ENCODE measurements around the gene CLEC16A.
"Not testable (repeated sequence)": the region's sequence is repeated elsewhere in the genome, so short reads cannot be mapped to it uniquely, and the experiment has no call there.

Gene CLEC16A

DNA sequence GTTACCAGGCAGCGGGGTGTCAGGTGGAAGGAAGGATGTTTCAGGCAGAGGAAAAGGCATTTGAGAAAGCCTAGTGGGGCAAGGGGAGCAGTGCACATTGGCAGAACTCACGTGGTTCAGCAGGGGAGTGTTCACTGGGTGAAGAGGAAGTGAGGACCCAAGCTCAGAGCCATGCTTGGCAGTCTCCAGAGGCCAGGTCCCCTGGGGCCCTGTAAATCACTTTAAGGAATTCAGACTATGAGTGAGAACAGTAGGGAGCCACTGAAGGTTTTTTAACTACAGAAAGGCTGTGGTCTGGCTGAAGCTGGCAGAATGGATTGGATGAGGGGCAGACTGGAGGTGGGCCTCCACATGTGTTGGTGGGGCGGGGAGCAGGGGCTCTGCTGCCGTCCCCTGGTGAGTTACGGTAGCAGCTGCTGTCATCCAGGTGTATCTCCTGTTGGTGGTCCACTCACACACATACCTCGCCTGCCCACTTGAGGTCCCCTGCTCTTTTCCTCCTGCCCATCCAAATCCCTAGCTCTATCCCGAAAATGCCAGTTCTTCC is 5.1 kb downstream of the CLEC16A start:
- in situ Hi-C loops (cut with HindIII; ENCODE audit: low pct_unique_long_range_greater_than_20kb, low sequenced_read_pairs): no loop called here
- no peak for TF ChIP-seq JUND (IDR thresholded peaks at IDR 0.05; ENCODE audit: low read depth)
- peak in 1 of 2 experiments; percentile 26 for DNase-seq (ENCODE audit: low read depth in 1 of 2, low spot score in 1 of 2)

DNA sequence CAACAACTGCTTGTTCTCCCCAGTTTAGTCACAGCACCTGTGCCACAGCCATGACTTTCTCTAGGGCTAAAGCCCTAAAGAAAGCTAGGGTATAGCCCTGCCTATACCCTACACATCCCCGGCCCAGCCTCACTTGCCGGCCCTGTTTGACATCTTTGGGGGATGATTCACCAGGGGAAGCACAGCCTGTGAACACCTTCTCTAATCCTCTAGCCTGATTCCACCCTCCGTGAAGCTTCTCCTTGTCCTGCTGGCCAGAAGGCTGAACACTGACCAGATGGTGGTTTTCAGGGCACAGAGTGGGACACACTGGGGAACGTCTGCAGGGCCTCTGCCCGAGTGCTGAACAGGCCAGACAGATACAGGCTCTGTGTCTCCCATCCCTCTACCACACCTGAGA is 6.0 kb downstream of the CLEC16A start:
- in situ Hi-C loops (cut with HindIII; ENCODE audit: low pct_unique_long_range_greater_than_20kb, low sequenced_read_pairs): no loop called here
- peak in 1 of 2 experiments; percentile 40 for DNase-seq (ENCODE audit: low read depth in 1 of 2, low spot score in 1 of 2)
- TF ChIP-seq JUND (IDR thresholded peaks at IDR 0.05; ENCODE audit: low read depth): no peak

DNA sequence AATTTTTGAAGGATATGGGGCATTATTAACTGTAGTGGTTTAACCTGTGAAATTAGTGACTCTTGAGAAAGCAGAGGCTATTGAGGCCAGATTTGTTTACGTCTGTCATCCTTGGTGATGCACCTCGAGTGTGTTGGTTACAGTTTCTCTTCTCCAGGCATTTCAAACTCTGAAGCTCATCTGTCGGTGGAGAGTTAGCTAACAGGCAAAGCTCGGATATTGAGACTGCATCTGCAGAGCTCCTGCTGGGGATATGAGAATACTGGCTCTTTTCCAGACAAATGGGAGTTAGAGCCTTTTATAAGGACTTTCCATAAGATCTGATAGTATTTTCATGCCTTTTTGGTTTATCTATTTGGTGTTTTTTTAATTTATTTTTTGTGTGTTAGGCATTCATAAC is 6.7 kb downstream of the CLEC16A start:
- in situ Hi-C loops (cut with HindIII; ENCODE audit: low pct_unique_long_range_greater_than_20kb, low sequenced_read_pairs): no loop called here
- TF ChIP-seq JUND (IDR thresholded peaks at IDR 0.05; ENCODE audit: low read depth): no peak
- no peak for DNase-seq (ENCODE audit: low read depth in 1 of 2, low spot score in 1 of 2)

DNA sequence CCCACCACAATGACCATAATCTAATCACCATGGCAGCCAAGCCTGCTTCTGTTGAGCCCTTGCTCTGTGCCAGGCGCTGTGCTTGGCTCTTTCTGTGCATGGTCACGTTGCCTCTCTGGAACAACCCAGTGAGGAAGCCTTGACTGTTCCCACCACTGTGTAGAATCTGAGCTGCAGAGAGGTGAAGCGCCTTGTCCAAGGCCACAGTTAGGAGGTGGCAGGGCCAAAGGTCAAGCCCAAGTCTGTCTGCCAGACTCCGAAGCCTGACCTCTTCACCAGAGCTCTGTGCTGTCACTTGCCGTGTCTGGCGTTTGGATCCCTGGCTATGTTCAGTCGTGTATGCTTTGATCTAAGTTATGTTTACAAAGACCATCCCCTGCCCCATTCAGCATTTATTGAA is 10.5 kb downstream of the CLEC16A start:
- in situ Hi-C loops (cut with HindIII; ENCODE audit: low pct_unique_long_range_greater_than_20kb, low sequenced_read_pairs): no loop called here
- no peak for DNase-seq (ENCODE audit: low read depth in 1 of 2, low spot score in 1 of 2)

DNA sequence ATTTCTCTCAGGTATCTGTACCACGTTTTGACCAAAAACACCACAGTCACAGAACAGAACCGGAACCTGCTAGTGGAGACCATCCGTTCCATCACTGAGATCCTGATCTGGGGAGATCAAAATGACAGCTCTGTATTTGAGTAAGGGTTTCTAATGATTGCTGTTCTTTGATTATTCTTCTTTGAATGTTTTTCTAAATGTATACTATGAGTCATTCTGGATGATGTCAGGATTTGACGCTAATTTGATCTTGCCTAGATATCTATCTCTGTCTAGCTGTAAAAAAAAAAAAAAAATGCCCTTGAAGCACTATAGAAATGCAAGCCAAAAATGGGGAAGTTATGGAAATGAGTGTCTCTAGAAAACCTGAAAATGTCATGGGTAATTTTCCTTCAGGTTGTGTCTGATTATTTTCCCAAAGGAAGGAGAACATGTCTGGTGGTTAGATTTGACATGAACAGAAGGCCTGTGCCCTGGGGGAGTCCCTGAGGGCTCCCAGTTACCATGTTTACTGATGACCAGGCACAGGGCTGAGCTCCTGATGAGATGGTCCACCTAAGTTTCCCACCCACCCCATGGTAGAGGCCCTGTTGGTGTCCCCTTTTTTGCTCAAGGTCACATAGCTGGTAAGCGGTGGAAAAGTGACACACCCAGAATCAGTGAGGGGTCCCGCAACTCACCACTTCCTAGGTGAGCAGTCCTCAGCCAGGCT is 13.6 kb downstream of the CLEC16A start:
- in situ Hi-C loops (cut with HindIII; ENCODE audit: low pct_unique_long_range_greater_than_20kb, low sequenced_read_pairs): no loop called here
- DNase-seq (ENCODE audit: low read depth in 1 of 2, low spot score in 1 of 2): no peak
- no peak for TF ChIP-seq JUND (IDR thresholded peaks at IDR 0.05; ENCODE audit: low read depth)

More for the DNA sequence above, 10.5 kb downstream of the CLEC16A start:
- no peak for TF ChIP-seq JUND (IDR thresholded peaks at IDR 0.05; ENCODE audit: low read depth)

DNA sequence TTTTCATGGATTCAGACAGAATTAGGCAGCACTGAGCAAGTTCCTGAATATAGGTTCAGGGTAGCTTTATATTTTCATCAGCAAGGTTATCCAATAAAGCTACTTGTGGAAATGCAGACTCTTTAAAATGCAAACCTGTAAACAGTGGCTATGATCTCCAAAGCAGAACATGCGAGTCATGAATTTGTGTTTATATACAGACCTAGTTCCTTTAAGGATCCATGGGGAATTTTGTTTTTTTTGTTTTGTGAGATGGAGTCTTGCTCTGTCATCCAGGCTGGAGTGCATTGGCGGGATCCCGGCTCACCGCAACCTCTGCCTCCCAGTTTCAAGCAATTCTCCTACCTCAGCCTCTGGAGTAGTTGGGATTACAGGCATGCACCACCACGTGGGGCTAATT is 14.8 kb downstream of the CLEC16A start:
- no peak for DNase-seq (ENCODE audit: low read depth in 1 of 2, low spot score in 1 of 2)
- in situ Hi-C loops (cut with HindIII; ENCODE audit: low pct_unique_long_range_greater_than_20kb, low sequenced_read_pairs): no loop called here
- no peak for TF ChIP-seq JUND (IDR thresholded peaks at IDR 0.05; ENCODE audit: low read depth)

DNA sequence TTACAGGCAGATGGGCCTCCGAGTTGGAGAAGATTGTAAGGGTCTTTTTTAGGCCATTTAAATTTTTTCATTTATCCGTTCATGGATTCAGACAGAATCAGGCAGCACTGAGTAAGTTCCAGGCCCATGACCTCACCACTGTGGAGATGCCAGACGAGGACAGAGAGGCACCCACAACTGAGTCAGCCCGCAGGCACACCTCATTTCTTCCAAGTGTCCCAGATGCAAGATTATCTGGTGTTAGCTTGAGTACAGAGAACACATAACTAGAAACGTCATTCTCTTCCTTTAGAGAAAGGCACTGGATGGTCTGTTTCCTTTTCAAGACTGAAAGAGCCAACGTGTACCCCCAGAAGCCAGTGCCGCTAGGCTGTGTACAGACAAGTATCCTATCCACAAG is 16.9 kb downstream of the CLEC16A start:
- in situ Hi-C loops (cut with HindIII; ENCODE audit: low pct_unique_long_range_greater_than_20kb, low sequenced_read_pairs): no loop called here
- DNase-seq (ENCODE audit: low read depth in 1 of 2, low spot score in 1 of 2): no peak
- TF ChIP-seq JUND (IDR thresholded peaks at IDR 0.05; ENCODE audit: low read depth): no peak

DNA sequence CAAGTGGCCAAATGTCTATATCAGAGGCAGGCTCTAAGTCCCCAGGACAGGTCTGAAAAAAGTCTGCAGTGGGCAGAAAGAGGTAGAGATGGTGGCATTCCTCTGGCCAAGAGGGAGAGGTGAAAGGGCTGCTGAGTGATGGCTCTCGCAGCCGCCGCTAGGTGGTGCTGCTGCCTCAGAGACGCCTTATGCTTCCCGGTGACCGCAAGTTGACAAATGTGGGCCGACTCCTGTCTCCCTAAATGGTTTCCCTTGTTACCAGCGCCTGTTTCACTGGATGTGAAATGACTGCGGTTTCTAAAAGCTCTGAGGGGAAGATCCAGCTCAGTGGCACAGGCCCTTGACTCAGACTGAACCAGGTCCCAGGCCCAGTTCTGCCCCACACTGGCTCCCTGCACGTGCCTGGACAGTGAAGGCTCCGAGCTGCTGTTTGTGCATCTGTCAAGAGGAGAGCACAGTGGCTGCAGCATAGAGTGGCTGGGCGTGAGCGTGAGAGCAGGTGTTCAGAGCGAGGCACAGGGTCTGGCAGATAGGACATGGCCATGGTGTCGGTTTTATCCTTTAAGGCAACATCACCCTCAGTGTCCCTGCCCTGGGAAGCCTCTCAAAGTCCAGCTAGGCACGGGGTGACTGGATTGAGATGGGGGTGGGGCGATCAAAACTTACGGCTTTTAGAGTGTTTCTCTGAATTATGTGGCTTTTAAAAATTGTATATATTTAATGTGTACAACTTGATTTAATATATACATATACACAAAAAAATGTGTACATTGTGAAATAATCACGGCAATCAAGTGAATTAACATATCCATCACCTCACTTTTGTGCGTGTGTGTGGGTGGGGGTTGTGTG is 19.9 kb downstream of the CLEC16A start:
- peak; percentile 67 to 82 for DNase-seq (ENCODE audit: low read depth in 1 of 2, low spot score in 1 of 2)
- no peak for TF ChIP-seq JUND (IDR thresholded peaks at IDR 0.05; ENCODE audit: low read depth)
- in situ Hi-C loops (cut with HindIII; ENCODE audit: low pct_unique_long_range_greater_than_20kb, low sequenced_read_pairs): no loop called here

DNA sequence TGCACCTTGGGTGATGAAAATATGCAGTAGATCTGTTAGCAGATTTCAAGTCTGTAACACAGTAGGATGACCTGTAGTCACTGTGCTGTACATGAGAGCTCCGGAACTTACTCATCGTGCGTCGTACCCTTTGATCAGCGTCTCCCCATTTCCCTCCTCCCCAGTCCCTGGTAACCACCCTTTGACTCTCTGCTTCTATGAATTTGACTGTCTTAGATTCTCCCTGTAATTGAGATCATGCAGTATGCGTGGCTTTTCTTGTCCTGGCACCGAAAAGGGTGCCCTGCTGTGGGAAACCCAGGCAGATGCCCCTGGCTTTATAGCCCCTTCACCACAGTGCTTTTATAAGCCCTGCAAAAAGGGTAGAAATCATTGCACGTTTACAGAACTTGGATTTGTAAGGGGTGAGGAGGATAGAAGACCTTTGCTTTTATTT is 20.5 kb downstream of the CLEC16A start:
- no peak for DNase-seq (ENCODE audit: low read depth in 1 of 2, low spot score in 1 of 2)
- in situ Hi-C loops (cut with HindIII; ENCODE audit: low pct_unique_long_range_greater_than_20kb, low sequenced_read_pairs): no loop called here
- no peak for TF ChIP-seq JUND (IDR thresholded peaks at IDR 0.05; ENCODE audit: low read depth)

DNA sequence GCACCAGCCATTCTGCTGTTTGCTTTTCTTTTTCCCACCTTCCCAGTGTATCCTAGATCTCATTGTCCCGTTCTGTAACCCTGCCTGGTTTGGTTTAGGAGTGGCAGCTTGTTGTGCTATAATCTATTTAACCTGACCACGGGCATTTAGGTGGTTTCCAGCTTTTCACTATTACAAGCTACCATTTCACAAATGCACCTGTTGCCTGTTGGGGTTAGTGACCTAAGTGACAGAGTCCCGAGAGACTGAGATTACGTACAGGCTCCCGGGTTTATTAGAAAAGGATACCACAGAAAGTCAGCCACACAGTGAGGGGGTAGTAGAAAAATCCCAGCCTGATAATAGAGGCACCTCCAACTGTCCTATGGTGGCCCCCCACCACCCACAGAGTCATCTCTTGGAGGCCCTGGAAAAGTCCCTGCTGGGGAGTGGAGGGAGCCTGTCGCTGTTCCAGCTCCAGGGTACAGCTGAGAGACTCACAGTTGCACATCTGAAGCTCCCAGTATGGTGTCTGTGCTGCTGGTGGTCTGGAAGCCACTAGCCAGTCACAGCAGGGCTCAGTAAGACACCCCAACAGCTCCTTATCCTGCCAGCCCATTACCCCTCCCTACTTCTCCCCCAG is 21.2 kb downstream of the CLEC16A start:
- in situ Hi-C loops (cut with HindIII; ENCODE audit: low pct_unique_long_range_greater_than_20kb, low sequenced_read_pairs): no loop called here
- DNase-seq (ENCODE audit: low read depth in 1 of 2, low spot score in 1 of 2): no peak
- no peak for TF ChIP-seq JUND (IDR thresholded peaks at IDR 0.05; ENCODE audit: low read depth)

DNA sequence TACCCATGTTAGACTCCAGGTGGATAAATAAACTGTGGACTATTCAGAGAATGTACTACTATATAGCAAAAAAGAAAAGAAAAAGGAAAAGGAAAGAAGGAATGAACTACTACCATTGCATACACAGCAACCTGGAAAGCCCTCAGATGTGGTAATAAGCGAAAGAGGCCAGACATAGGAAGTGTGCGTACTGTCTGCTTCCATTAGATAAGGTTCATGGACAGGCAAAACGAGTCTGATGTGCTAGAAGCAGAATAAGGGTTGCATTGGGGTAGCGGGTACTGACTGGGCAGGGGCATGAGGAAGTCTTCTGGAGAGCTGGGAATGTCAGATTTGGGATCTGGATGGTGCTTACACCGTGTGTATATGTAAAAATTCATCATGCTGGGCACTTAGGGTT is 21.8 kb downstream of the CLEC16A start:
- in situ Hi-C loops (cut with HindIII; ENCODE audit: low pct_unique_long_range_greater_than_20kb, low sequenced_read_pairs): no loop called here
- no peak for DNase-seq (ENCODE audit: low read depth in 1 of 2, low spot score in 1 of 2)
- TF ChIP-seq JUND (IDR thresholded peaks at IDR 0.05; ENCODE audit: low read depth): no peak

DNA sequence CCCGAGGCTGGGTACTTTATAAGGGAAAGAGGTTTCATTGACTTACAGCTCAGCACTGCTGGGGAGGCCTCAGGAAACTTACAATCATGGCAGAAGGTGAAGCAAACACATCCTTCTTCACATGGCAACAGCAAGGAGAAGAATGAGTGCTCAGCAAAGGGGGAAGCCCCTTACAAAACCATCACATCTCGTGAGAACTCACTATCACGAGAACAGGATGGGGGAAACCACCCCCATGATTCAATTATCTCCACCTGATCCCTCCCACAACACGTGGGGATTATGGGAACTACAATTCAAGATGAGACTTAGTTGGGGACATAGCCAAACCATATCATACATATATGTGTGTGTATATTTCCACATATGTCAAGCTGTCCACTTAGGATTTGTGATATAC is 22.2 kb downstream of the CLEC16A start:
- in situ Hi-C loops (cut with HindIII; ENCODE audit: low pct_unique_long_range_greater_than_20kb, low sequenced_read_pairs): not testable (repeated sequence)

DNA sequence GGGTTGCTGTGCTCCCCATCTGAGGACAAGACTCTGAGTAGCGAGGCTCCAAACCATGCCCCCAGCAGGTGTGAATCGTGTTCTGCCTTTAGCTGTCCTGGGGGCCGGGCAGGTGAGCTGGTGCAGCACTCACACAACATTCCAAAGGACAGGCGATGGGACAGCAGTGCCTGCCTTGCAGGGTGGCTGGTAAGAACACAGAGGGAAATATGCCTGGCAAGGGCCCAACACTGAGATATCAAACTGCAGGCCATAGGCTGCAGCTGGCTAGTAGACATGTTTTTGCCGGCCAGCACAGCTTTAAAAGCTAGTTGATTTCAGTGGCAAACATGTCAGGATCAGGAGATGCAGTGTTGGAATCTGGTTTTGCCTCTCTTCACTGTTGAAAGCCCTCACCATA is 23.6 kb downstream of the CLEC16A start:
- TF ChIP-seq JUND (IDR thresholded peaks at IDR 0.05; ENCODE audit: low read depth): no peak
- in situ Hi-C loops (cut with HindIII; ENCODE audit: low pct_unique_long_range_greater_than_20kb, low sequenced_read_pairs): no loop called here
- no peak for DNase-seq (ENCODE audit: low read depth in 1 of 2, low spot score in 1 of 2)

More for the DNA sequence above, 22.2 kb downstream of the CLEC16A start:
- DNase-seq (ENCODE audit: low read depth in 1 of 2, low spot score in 1 of 2): not testable (repeated sequence)
